Smooth muscle cell (in vitro differentiated cells): ENCODE results near the gene SMCHD1. TPM values are rescaled to one million over a fixed set of nuclear protein-coding genes. Genes with fewer than 3 reads are reported as not detected.

Experiments
- DNase-seq: peaks from one replicate; lab custom pipeline; 2025; ENCODE audit not compliant: unreplicated experiment; lab: John Stamatoyannopoulos, UW
- H2AFZ ChIP-seq: fragments of 200-600 bp; sonication (generic); 2 replicates; pipeline ENCODE4 v1.6.0; 2016; ENCODE audit warnings: antibody characterized with exemption, low read depth, mild to moderate bottlenecking
- H3F3A ChIP-seq: fragments of 200-600 bp; sonication (generic); 2 replicates; pipeline ENCODE4 v1.6.0; 2017; ENCODE audit warnings: antibody characterized with exemption, low read depth
- H3K27ac ChIP-seq: fragments of 200-600 bp; sonication (generic); 2 replicates; pipeline ENCODE4 v1.5.1; 2016; ENCODE audit warnings: low read depth, mild to moderate bottlenecking
- H3K27me3 ChIP-seq: fragments of 200-600 bp; sonication (generic); 2 replicates; pipeline ENCODE4 v1.6.1; 2016; ENCODE audit warnings: low read depth, mild to moderate bottlenecking
- H3K36me3 ChIP-seq: fragments of 200-600 bp; sonication (generic); 2 replicates; pipeline ENCODE4 v1.5.1; 2016; ENCODE audit warnings: low read depth
- H3K4me1 ChIP-seq: fragments of 200-600 bp; sonication (generic); 2 replicates; pipeline ENCODE4 v1.5.1; 2016; ENCODE audit warnings: low read depth
- H3K4me2 ChIP-seq: fragments of 200-600 bp; sonication (generic); 2 replicates; pipeline ENCODE4 v1.6.0; 2016; ENCODE audit warnings: mild to moderate bottlenecking
- H3K4me3 ChIP-seq: fragments of 200-600 bp; sonication (generic); 2 replicates; pipeline ENCODE4 v1.5.1; 2016; ENCODE audit warnings: mild to moderate bottlenecking
- H3K79me2 ChIP-seq: fragments of 200-600 bp; sonication (generic); 2 replicates; pipeline ENCODE4 v1.6.0; 2016; ENCODE audit warnings: low read depth, mild to moderate bottlenecking
- H3K9ac ChIP-seq: fragments of 200-600 bp; sonication (generic); 2 replicates; pipeline ENCODE4 v1.6.0; 2016; ENCODE audit warnings: low read depth
- H3K9me3 ChIP-seq: fragments of 200-600 bp; sonication (generic); replicated peaks from 2 replicates; pipeline ENCODE4 v1.5.1; 2016; ENCODE audit warnings: low read depth
- H4K20me1 ChIP-seq: fragments of 200-600 bp; sonication (generic); 2 replicates; pipeline ENCODE4 v1.6.0; 2016; ENCODE audit warnings: low read depth
- WGBS: methylation state at CpG from one replicate; pipeline ENCODE4 v1.1.7; 2016; ENCODE audit warnings: low lambda C conversion rate; 5-methylcytosine and 5-hydroxymethylcytosine counted together
- polyA plus RNA-seq: library from polyadenylated mRNA; unstranded; fragments of >200 nt; fragmentation: Nextera tagmentation; extraction: Ambion mirVana; gene quantifications from 2 replicates; pipeline ENCODE4 v1.2.1, GENCODE V29; 2016
- total RNA-seq: library from RNA; depleted of rRNA; stranded (reverse); fragments of >200 nt; gene quantifications from 2 replicates; pipeline ENCODE4 v1.2.3, GENCODE V29; 2014
- TF ChIP-seq, protein P1 (sequence below): fragments of 200-600 bp; sonication (generic); IDR thresholded peaks from 2 replicates; pipeline ENCODE4 v1.5.1; 2017; ENCODE audit warnings: borderline replicate concordance, mild to moderate bottlenecking, antibody characterized with exemption; ENCODE audit not compliant: insufficient read depth, poor library complexity, severe bottlenecking

Gene SMCHD1
- total and polyA plus RNA-seq, 2 experiments from 2014 or later: 5.9 to 46.3 TPM

DNA sequence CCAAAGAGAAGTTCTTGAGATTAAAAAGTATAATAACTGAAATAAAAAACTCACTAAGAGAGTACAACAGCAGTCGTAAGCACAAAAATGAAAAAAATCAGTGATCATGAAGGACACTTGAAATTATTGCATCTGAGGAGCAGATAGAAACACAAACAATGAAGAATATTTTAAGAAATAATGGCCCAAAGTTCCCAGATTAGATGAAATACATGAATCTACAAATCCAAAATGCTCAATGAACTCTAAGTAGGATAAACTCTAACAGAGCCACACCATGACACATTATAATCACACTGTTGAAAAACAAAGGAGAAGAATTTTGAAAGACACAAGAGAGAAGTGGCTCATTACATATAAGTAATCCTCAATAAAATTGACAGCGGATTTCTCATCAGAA, 159.4 kb downstream of the SMCHD1 start:
- no peaks in the 10 kb centered on the region for H3K79me2 ChIP-seq
- H3K27me3 ChIP-seq: no peaks in the 10 kb centered on the region
- H3K4me1 ChIP-seq: no peaks in the 10 kb centered on the region
- no peaks in the 10 kb centered on the region for H3K36me3 ChIP-seq
- H3K27ac ChIP-seq: no peak overlapping the region
- no peaks in the 10 kb centered on the region for H3K9me3 ChIP-seq
- no peak for DNase-seq
- H2AFZ ChIP-seq: no peak overlapping the region
- H3K9ac ChIP-seq: no peak overlapping the region
- H4K20me1 ChIP-seq: no peaks in the 10 kb centered on the region
- no peak overlapping the region for H3K4me3 ChIP-seq
- H3K4me2 ChIP-seq: no peak overlapping the region
- no peaks in the 10 kb centered on the region for H3F3A ChIP-seq
- TF ChIP-seq, protein P1, sequence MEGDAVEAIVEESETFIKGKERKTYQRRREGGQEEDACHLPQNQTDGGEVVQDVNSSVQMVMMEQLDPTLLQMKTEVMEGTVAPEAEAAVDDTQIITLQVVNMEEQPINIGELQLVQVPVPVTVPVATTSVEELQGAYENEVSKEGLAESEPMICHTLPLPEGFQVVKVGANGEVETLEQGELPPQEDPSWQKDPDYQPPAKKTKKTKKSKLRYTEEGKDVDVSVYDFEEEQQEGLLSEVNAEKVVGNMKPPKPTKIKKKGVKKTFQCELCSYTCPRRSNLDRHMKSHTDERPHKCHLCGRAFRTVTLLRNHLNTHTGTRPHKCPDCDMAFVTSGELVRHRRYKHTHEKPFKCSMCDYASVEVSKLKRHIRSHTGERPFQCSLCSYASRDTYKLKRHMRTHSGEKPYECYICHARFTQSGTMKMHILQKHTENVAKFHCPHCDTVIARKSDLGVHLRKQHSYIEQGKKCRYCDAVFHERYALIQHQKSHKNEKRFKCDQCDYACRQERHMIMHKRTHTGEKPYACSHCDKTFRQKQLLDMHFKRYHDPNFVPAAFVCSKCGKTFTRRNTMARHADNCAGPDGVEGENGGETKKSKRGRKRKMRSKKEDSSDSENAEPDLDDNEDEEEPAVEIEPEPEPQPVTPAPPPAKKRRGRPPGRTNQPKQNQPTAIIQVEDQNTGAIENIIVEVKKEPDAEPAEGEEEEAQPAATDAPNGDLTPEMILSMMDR: no peak
- 89% methylated on average over 2 of the region's 2 CpGs for WGBS

GRCh38 chr18:2818281-2818680, 162.8 kb downstream of the SMCHD1 start:
- Histone ChIP-seq H3K27me3 (no peaks in the 10 kb centered on the region), H3K9ac (no peak overlapping the region), H4K20me1 (no peaks in the 10 kb centered on the region), H3K4me1 (no peaks in the 10 kb centered on the region), H2AFZ (no peak overlapping the region), H3K4me3 (no peak overlapping the region), H3K27ac (no peak overlapping the region), H3F3A (no peaks in the 10 kb centered on the region), H3K79me2 (no peaks in the 10 kb centered on the region), H3K9me3 (no peaks in the 10 kb centered on the region), H3K4me2 (no peak overlapping the region), H3K36me3 (no peaks in the 10 kb centered on the region)
- TF ChIP-seq, protein P1: no peak
- DNase-seq: no peak

DNA sequence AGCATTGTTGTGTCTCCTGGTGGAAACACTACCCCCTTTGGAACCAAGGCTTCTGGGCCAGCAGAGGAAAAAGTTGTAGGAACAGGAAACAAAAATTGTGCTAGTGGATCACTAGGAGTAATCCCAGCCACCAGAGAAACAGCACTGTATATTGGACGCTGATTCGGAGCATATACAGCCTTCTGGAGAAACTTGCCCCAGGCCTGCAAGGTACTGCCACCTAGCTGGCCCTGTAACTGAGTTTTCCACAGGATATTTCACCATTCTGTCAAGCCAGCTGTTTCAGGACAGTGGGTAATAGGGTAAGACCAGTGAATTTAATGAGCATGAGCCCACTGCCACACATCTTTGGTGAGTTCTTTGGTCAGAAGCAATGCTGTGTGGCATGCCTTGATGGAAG, 166.2 kb downstream of the SMCHD1 start:
- no peak overlapping the region for H3K9ac ChIP-seq
- TF ChIP-seq, protein P1: no peak
- no peak for DNase-seq
- H3K27me3 ChIP-seq: no peaks in the 10 kb centered on the region
- WGBS: 88% methylated on average over 2 of the region's 2 CpGs
- no peak overlapping the region for H2AFZ ChIP-seq
- H3K4me3 ChIP-seq: no peak overlapping the region
- no peaks in the 10 kb centered on the region for H3K9me3 ChIP-seq
- H4K20me1 ChIP-seq: no peaks in the 10 kb centered on the region
- no peak overlapping the region for H3K27ac ChIP-seq
- H3K4me1 ChIP-seq: no peaks in the 10 kb centered on the region
- no peaks in the 10 kb centered on the region for H3K79me2 ChIP-seq
- peaks cover 5% of the 10 kb centered on the region for H3F3A ChIP-seq
- H3K36me3 ChIP-seq: no peaks in the 10 kb centered on the region
- H3K4me2 ChIP-seq: no peak overlapping the region

GRCh38 chr18:2822213-2822921, 166.8 kb downstream of the SMCHD1 start:
- no peak for DNase-seq
- Histone ChIP-seq H3F3A (peaks cover 12% of the 10 kb centered on the region), H3K27me3 (no peaks in the 10 kb centered on the region), H4K20me1 (no peaks in the 10 kb centered on the region), H3K79me2 (no peaks in the 10 kb centered on the region), H3K4me1 (no peaks in the 10 kb centered on the region), H3K4me2 (no peak overlapping the region), H3K4me3 (no peak overlapping the region), H3K36me3 (no peaks in the 10 kb centered on the region), H3K9me3 (no peaks in the 10 kb centered on the region), H3K27ac (no peak overlapping the region), H2AFZ (no peak overlapping the region), H3K9ac (no peak overlapping the region)
- WGBS: 67% methylated on average over 6 of the region's 6 CpGs
- TF ChIP-seq, protein P1: no peak
